Endothelial cell of umbilical vein (primary cell): ENCODE data around the gene RGS21. TPM values are rescaled to one million over a fixed set of nuclear protein-coding genes. Genes with fewer than 3 reads are reported as not detected.

Experiments
- BruUV-seq: library from RNA; stranded (reverse); fragments of 400-500 nt; replicated peaks from 2 replicates; lab custom pipeline; 2021; lab: Mats Ljungman, UMichigan
- CTCF ChIA-PET: fragments of 300-600, 350-600 bp; sonication (Branson Sonifier 250); formaldehyde crosslinking; loops from one replicate; lab custom pipeline; 2021; ENCODE audit warnings: antibody characterized with exemption, inconsistent platforms; lab: Charles Lee
- POLR2A ChIA-PET: fragments of 300-600, 350-600 bp; sonication (Branson Sonifier 250); formaldehyde crosslinking; loops from one replicate; lab custom pipeline; 2021; ENCODE audit warnings: antibody characterized with exemption, inconsistent platforms; lab: Charles Lee
- DNase-seq: peaks from one replicate; pipeline ENCODE4 v3.0.0-alpha.2; 2011; ENCODE audit warnings: low read depth, low spot score
- FAIRE-seq: peaks from 2 replicates; lab custom pipeline; 2011; peaks lifted over from hg19 to GRCh38; lab: Jason Lieb, UNC
- H2AFZ ChIP-seq: 2 replicates; pipeline ENCODE4 v1.6.0; 2012; ENCODE audit warnings: low read depth, low read length, control low read depth, inconsistent platforms
- H3K27ac ChIP-seq: 2 replicates; pipeline ENCODE4 v1.5.1; 2011; ENCODE audit warnings: low read depth, mild to moderate bottlenecking, control low read depth, low read length, moderate library complexity; ENCODE audit not compliant: insufficient read depth
- H3K27me3 ChIP-seq, 2 experiments: 2 replicates each; pipeline versions ENCODE4 v1.6.0 to v1.6.1; 2011; ENCODE audit warnings: low read length in 2 of 2, mixed read lengths in 1 of 2; ENCODE audit not compliant: control insufficient read depth in 2 of 2, insufficient read depth in 2 of 2
- H3K36me3 ChIP-seq, 2 experiments: 2 replicates in 1 of 2; 3 replicates in 1 of 2; pipeline ENCODE4 v1.5.1; 2011; ENCODE audit warnings: low read length in 2 of 2, mild to moderate bottlenecking in 1 of 2, moderate library complexity in 1 of 2; ENCODE audit not compliant: control insufficient read depth in 2 of 2, insufficient read depth in 2 of 2; ENCODE audit errors: extremely low read depth in 1 of 2
- H3K4me1 ChIP-seq: 3 replicates; pipeline ENCODE4 v1.5.1; 2011; ENCODE audit warnings: mild to moderate bottlenecking, low read length; ENCODE audit not compliant: control insufficient read depth, insufficient read depth; ENCODE audit errors: extremely low read depth
- H3K4me2 ChIP-seq: 2 replicates; pipeline ENCODE4 v1.6.1; 2011; ENCODE audit warnings: low read length, control low read depth, mixed read lengths; ENCODE audit not compliant: insufficient read depth
- H3K4me3 ChIP-seq, 3 experiments: fragments of 200-600 bp in 1 of 3; sonication (generic), shearing (Covaris generic) in 1 of 3; replicated peaks in 1 of 3; 2 replicates each; pipeline ENCODE4 v1.5.1; 2011 to 2016; ENCODE audit warnings: control low read depth in 3 of 3, low read length in 3 of 3, mild to moderate bottlenecking in 2 of 3, inconsistent platforms in 1 of 3, low read depth in 1 of 3, moderate library complexity in 1 of 3; ENCODE audit not compliant: insufficient read depth in 1 of 3
- H3K79me2 ChIP-seq: 2 replicates; pipeline ENCODE4 v1.6.0; 2012; ENCODE audit warnings: low read length, inconsistent platforms; ENCODE audit not compliant: control insufficient read depth, insufficient read depth
- H3K9ac ChIP-seq: replicated peaks from 2 replicates; pipeline ENCODE3; 2011; ENCODE audit warnings: low read length, control low read depth; ENCODE audit not compliant: insufficient read depth; ENCODE audit errors: extremely low read depth
- H3K9me1 ChIP-seq: replicated peaks from 3 replicates; pipeline ENCODE4 v1.6.0; 2011; ENCODE audit warnings: mild to moderate bottlenecking, low read length; ENCODE audit not compliant: control insufficient read depth, insufficient read depth; ENCODE audit errors: extremely low read depth
- H3K9me3 ChIP-seq: replicated peaks from 2 replicates; pipeline ENCODE4 v1.5.1; 2012; ENCODE audit warnings: low read length, inconsistent platforms; ENCODE audit not compliant: control insufficient read depth, insufficient read depth
- H4K20me1 ChIP-seq: replicated peaks from 2 replicates; pipeline ENCODE3; 2011; ENCODE audit warnings: mild to moderate bottlenecking, low read length; ENCODE audit not compliant: control insufficient read depth, insufficient read depth; ENCODE audit errors: extremely low read depth
- CTCF ChIP-seq, 2 donors: IDR thresholded peaks; 1 replicate in 1 of 2; 2 replicates in 1 of 2; pipeline ENCODE4 v1.5.1; 2011; ENCODE audit warnings: low read length in 2 of 2, mild to moderate bottlenecking in 2 of 2, moderate library complexity in 2 of 2, control low read depth in 1 of 2, inconsistent platforms in 1 of 2, low read depth in 1 of 2; ENCODE audit not compliant: insufficient read depth in 1 of 2; ENCODE audit errors: extremely low read depth in 1 of 2
- EZH2 ChIP-seq: IDR thresholded peaks from 2 replicates; pipeline ENCODE4 v1.6.1; 2012; ENCODE audit warnings: borderline replicate concordance, low read depth, mild to moderate bottlenecking, moderate library complexity, low read length, inconsistent platforms; ENCODE audit not compliant: severe bottlenecking
- FOS ChIP-seq: IDR thresholded peaks from 2 replicates; pipeline ENCODE4 v1.6.1; 2011; ENCODE audit warnings: mild to moderate bottlenecking, low read length, moderate library complexity, borderline replicate concordance; ENCODE audit not compliant: insufficient read depth
- GATA2 ChIP-seq: IDR thresholded peaks from 2 replicates; pipeline ENCODE4 v1.7.0; 2011; ENCODE audit warnings: low read depth, mild to moderate bottlenecking, moderate library complexity, mixed read lengths, low read length; ENCODE audit not compliant: insufficient read length, insufficient read depth
- JUN ChIP-seq: IDR thresholded peaks from 2 replicates; pipeline ENCODE4 v1.6.1; 2011; ENCODE audit warnings: borderline replicate concordance, low read depth; ENCODE audit not compliant: insufficient read length, insufficient read depth
- MYC ChIP-seq: IDR thresholded peaks from one replicate; pipeline ENCODE4 v1.6.1; 2011; ENCODE audit warnings: mild to moderate bottlenecking, low read depth, low read length
- POLR2A ChIP-seq: IDR thresholded peaks from 2 replicates; pipeline ENCODE4 v1.6.1; 2012; ENCODE audit warnings: low read depth, mild to moderate bottlenecking, control low read depth, low read length
- POLR2AphosphoS5 ChIP-seq: IDR thresholded peaks from 2 replicates; pipeline ENCODE4 v1.6.1; 2012; ENCODE audit warnings: low read depth, mild to moderate bottlenecking, control low read depth, low read length, moderate library complexity; ENCODE audit not compliant: insufficient read depth
- dilution Hi-C: fragments of 300-500 bp; cut with MboI; formaldehyde crosslinking; loops from one replicate; pipeline ENCODE4 v1.15.0; 2019; ENCODE audit warnings: low sequenced_read_pairs; ENCODE audit not compliant: extremely low pct_ligation_motif_present
- intact Hi-C: fragments of 100-400 bp; cut with micrococcal nuclease; formaldehyde crosslinking; loops from one replicate; pipeline ENCODE4 v1.10.0; 2022
- polyA plus RNA-seq, 4 experiments: library from polyadenylated mRNA; depleted of rRNA in 3 of 4; stranded (reverse) in 3 of 4; unstranded in 1 of 4; fragments of >200 nt; gene quantifications; 2 replicates each; pipeline versions ENCODE4 v1.2.1 to v1.2.3, GENCODE V29; 2011 to 2012; ENCODE audit warnings: missing spikeins in 1 of 4
- total RNA-seq: library from RNA; stranded (reverse); gene quantifications from 2 replicates; pipeline ENCODE4 v1.2.3, GENCODE V29; 2021
- TF ChIP-seq, protein P1 (sequence below): IDR thresholded peaks from 2 replicates; pipeline ENCODE4 v1.6.1; 2011; ENCODE audit not compliant: insufficient read depth, insufficient read length

RGS21 gene
- total and polyA plus RNA-seq, 2 donors (not counting 3 experiments of a cell fraction or from before 2014, with no cell fraction given) = not detected

DNA sequence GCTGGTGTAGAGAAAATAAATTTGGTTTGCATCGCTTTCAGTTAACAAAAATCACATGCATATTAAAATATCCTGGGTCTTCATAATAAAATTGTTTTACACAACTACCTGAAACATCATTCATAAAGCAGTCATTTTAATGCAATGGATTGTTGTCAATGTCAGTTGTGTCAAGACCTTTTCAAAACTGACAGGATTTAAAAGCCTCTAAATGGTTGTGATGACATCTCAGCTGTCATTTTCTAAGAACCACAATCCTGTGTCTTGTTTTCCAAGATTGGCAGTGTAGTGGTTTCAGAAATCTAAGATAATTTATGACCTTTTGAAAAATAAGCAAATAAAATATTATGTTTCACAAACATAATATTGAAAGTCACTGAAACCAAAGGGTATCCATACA, 42.0 kb downstream of the RGS21 start:
- no peak overlapping the region for H3K4me2 ChIP-seq
- DNase-seq (no peak), FAIRE-seq (no peak)
- intact Hi-C loops (no loop called here), dilution Hi-C loops (no loop called here)
- no peaks in the 10 kb centered on the region for H3K27me3 ChIP-seq
- H3K9me3 ChIP-seq = no peaks in the 10 kb centered on the region
- peaks cover 4% of the 10 kb centered on the region for H3K4me1 ChIP-seq
- H3K36me3 ChIP-seq = no peaks in the 10 kb centered on the region
- H3K79me2 ChIP-seq = no peaks in the 10 kb centered on the region
- no peaks in the 10 kb centered on the region for H3K9me1 ChIP-seq
- no peak overlapping the region for H2AFZ ChIP-seq
- H4K20me1 ChIP-seq = no peaks in the 10 kb centered on the region
- H3K4me3 ChIP-seq = no peak overlapping the region
- no TSS peak for BruUV-seq
- TF ChIP-seq MYC (no peak), FOS (no peak), POLR2A (no peak), GATA2 (no peak), JUN (no peak), CTCF (IDR thresholded peaks at IDR 0.05; ENCODE audit: extremely low read depth in 1 of 2, insufficient read depth in 1 of 2, low read depth in 1 of 2, low read length in 2 of 2) (no peak), POLR2AphosphoS5 (no peak), EZH2 (no peak)
- TF ChIP-seq, protein P1, sequence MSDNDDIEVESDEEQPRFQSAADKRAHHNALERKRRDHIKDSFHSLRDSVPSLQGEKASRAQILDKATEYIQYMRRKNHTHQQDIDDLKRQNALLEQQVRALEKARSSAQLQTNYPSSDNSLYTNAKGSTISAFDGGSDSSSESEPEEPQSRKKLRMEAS = no peak
- CTCF ChIA-PET = no interaction called here
- no peak overlapping the region for H3K9ac ChIP-seq
- no peak overlapping the region for H3K27ac ChIP-seq
- POLR2A ChIA-PET = no interaction called here
